GM12892 (cell line): ENCODE results near the gene UBALD2.

Source experiments
- POLR2A ChIP-seq: IDR thresholded peaks from 2 replicates; pipeline ENCODE4 v1.6.1; 2011; ENCODE audit warnings: low read depth, low read length, control low read depth
- POLR2AphosphoS5 ChIP-seq: IDR thresholded peaks from 2 replicates; pipeline ENCODE4 v1.6.1; 2011; ENCODE audit warnings: low read depth, low read length, control low read depth
- TAF1 ChIP-seq: IDR thresholded peaks from 2 replicates; pipeline ENCODE4 v1.6.1; 2011; ENCODE audit warnings: low read depth, mild to moderate bottlenecking, control low read depth, low read length, borderline replicate concordance

- TF ChIP-seq POLR2A = peak; percentile 81
- TF ChIP-seq POLR2AphosphoS5 = peak; percentile 93
- no peak for TF ChIP-seq TAF1
Observed at GRCh38 chr17:76270770-76271668, 5.9 kb downstream of the UBALD2 start.
